ENCODE data around the gene CACNG3. TPM values are rescaled to one million over a fixed set of nuclear protein-coding genes. Genes with fewer than 3 reads are reported as not detected.

The CACNG3 gene
- total RNA-seq, 2 experiments from 2014 or later: not detected

GRCh38 chr16:24286741-24287405, 30.7 kb downstream of the CACNG3 start:
- ChIA-PET CTCF (no interaction called here), POLR2A (no interaction called here)
- DNase-seq (no peak), ATAC-seq (ENCODE audit: poor library complexity) (no peak)
- H3K4me3 ChIP-seq (ENCODE audit: low read length): no peak overlapping the region
- Mint-ChIP-seq H3K4me1 (ENCODE audit: low read depth) (no peaks in the 10 kb centered on the region), H3K4me3 (no peak overlapping the region), H3K36me3 (ENCODE audit: low read depth) (no peaks in the 10 kb centered on the region), H3K27ac (no peak overlapping the region), H3K27me3 (peaks cover 43% of the 10 kb centered on the region), H3K9me3 (no peaks in the 10 kb centered on the region)
- no peaks in the 10 kb centered on the region for H3K4me1 ChIP-seq (ENCODE audit: insufficient read depth, low read length)
- peaks cover 4 to 8% of the 10 kb centered on the region in 2 experiments for H3K27me3 ChIP-seq (ENCODE audit: control insufficient read depth in 1 of 2, insufficient read depth in 2 of 2, low read length in 2 of 2)
- intact Hi-C loops (cut with DNase I, micrococcal nuclease): no loop called here
- H3K36me3 ChIP-seq (ENCODE audit: insufficient read depth, low read length): no peaks in the 10 kb centered on the region
- no peaks in the 10 kb centered on the region for H3K9me3 ChIP-seq (ENCODE audit: control insufficient read depth in 1 of 2, insufficient read depth in 1 of 2, low read length in 2 of 2)
- no peak overlapping the region for H3K27ac ChIP-seq (ENCODE audit: low read depth in 1 of 2, low read length in 2 of 2)
- TF ChIP-seq CTCF (IDR thresholded peaks at IDR 0.05): no peak

- H3K4me1 ChIP-seq (ENCODE audit: insufficient read depth, low read length): no peaks in the 10 kb centered on the region
- ChIA-PET CTCF (no interaction called here), POLR2A (no interaction called here)
- Mint-ChIP-seq H3K36me3 (ENCODE audit: low read depth) (no peaks in the 10 kb centered on the region), H3K4me3 (no peak overlapping the region), H3K9me3 (no peaks in the 10 kb centered on the region), H3K4me1 (ENCODE audit: low read depth) (no peaks in the 10 kb centered on the region), H3K27me3 (peaks cover 60% of the 10 kb centered on the region), H3K27ac (no peak overlapping the region)
- no peaks in the 10 kb centered on the region for H3K9me3 ChIP-seq (ENCODE audit: control insufficient read depth in 1 of 2, insufficient read depth in 1 of 2, low read length in 2 of 2)
- intact Hi-C loops (cut with DNase I, micrococcal nuclease): no loop called here
- DNase-seq (no peak), ATAC-seq (ENCODE audit: poor library complexity) (no peak)
- no peak overlapping the region for H3K27ac ChIP-seq (ENCODE audit: low read depth in 1 of 2, low read length in 2 of 2)
- H3K27me3 ChIP-seq (ENCODE audit: control insufficient read depth in 1 of 2, insufficient read depth in 2 of 2, low read length in 2 of 2): peaks cover 6 to 14% of the 10 kb centered on the region in 2 experiments
- H3K4me3 ChIP-seq (ENCODE audit: low read length): no peak overlapping the region
- H3K36me3 ChIP-seq (ENCODE audit: insufficient read depth, low read length): no peaks in the 10 kb centered on the region
- no peak for TF ChIP-seq CTCF (IDR thresholded peaks at IDR 0.05)
Measured at GRCh38 chr16:24288516-24288915, 32.4 kb downstream of the CACNG3 start.

- no peak overlapping the region for H3K27ac Mint-ChIP-seq
- H3K4me1 ChIP-seq (ENCODE audit: insufficient read depth, low read length): no peaks in the 10 kb centered on the region
- no peaks in the 10 kb centered on the region for H3K36me3 ChIP-seq (ENCODE audit: insufficient read depth, low read length)
- no peaks in the 10 kb centered on the region for H3K4me1 Mint-ChIP-seq (ENCODE audit: low read depth)
- H3K9me3 Mint-ChIP-seq: no peaks in the 10 kb centered on the region
- peaks cover 58% of the 10 kb centered on the region for H3K27me3 Mint-ChIP-seq
- H3K4me3 Mint-ChIP-seq: no peak overlapping the region
- TF ChIP-seq CTCF (IDR thresholded peaks at IDR 0.05): no peak
- H3K36me3 Mint-ChIP-seq (ENCODE audit: low read depth): no peaks in the 10 kb centered on the region
- ChIA-PET CTCF (no interaction called here), POLR2A (no interaction called here)
- no peak for DNase-seq
- peaks cover 6 to 14% of the 10 kb centered on the region in 2 experiments for H3K27me3 ChIP-seq (ENCODE audit: control insufficient read depth in 1 of 2, insufficient read depth in 2 of 2, low read length in 2 of 2)
- intact Hi-C loops (cut with DNase I, micrococcal nuclease): no loop called here
- no peak overlapping the region for H3K27ac ChIP-seq (ENCODE audit: low read depth in 1 of 2, low read length in 2 of 2)
- H3K4me3 ChIP-seq (ENCODE audit: low read length): no peak overlapping the region
- no peak for ATAC-seq (ENCODE audit: poor library complexity)
- H3K9me3 ChIP-seq (ENCODE audit: control insufficient read depth in 1 of 2, insufficient read depth in 1 of 2, low read length in 2 of 2): no peaks in the 10 kb centered on the region
Measured at GRCh38 chr16:24289166-24289700, 33.1 kb downstream of the CACNG3 start.

Data from CD4-positive, alpha-beta T cell (primary cell).